Ishikawa (cell line): Measurements from ENCODE around the gene HIVEP2.

Experiments
- CEBPB ChIP-seq: IDR thresholded peaks from 2 replicates; pipeline ENCODE4 v1.6.1; 2012
- CREB1 ChIP-seq: IDR thresholded peaks from 2 replicates; pipeline ENCODE4 v1.6.1; 2012; ENCODE audit warnings: low read depth
- EGR1 ChIP-seq: IDR thresholded peaks from 2 replicates; pipeline ENCODE4 v1.6.1; 2012
- EP300 ChIP-seq: IDR thresholded peaks from 2 replicates; pipeline ENCODE4 v1.6.1; 2012; ENCODE audit warnings: borderline replicate concordance
- FOXM1 ChIP-seq: IDR thresholded peaks from 2 replicates; pipeline ENCODE4 v1.6.1; 2012; ENCODE audit warnings: low read depth, borderline replicate concordance
- MAX ChIP-seq: IDR thresholded peaks from 2 replicates; pipeline ENCODE4 v1.6.1; 2012
- NFIC ChIP-seq: IDR thresholded peaks from 2 replicates; pipeline ENCODE4 v1.6.1; 2012
- RAD21 ChIP-seq: IDR thresholded peaks from 2 replicates; pipeline ENCODE4 v1.6.1; 2012; ENCODE audit warnings: low read depth
- TAF1 ChIP-seq: IDR thresholded peaks from 2 replicates; pipeline ENCODE4 v1.6.1; 2012; ENCODE audit warnings: low read depth, mild to moderate bottlenecking
- TCF12 ChIP-seq: IDR thresholded peaks from 2 replicates; pipeline ENCODE4 v1.6.1; 2012; ENCODE audit warnings: low read depth
- TEAD4 ChIP-seq: IDR thresholded peaks from 2 replicates; pipeline ENCODE4 v1.6.1; 2012
- USF1 ChIP-seq: IDR thresholded peaks from 2 replicates; pipeline ENCODE4 v1.6.1; 2012
- YY1 ChIP-seq: IDR thresholded peaks from 2 replicates; pipeline ENCODE4 v1.6.1; 2012; ENCODE audit warnings: low read depth
- ZBTB7A ChIP-seq: IDR thresholded peaks from 2 replicates; pipeline ENCODE4 v1.6.1; 2012; ENCODE audit warnings: low read depth
- TF ChIP-seq, protein P1 (sequence below): IDR thresholded peaks from 2 replicates; pipeline ENCODE4 v1.6.1; 2012; ENCODE audit warnings: low read depth, mild to moderate bottlenecking

Gene HIVEP2

DNA sequence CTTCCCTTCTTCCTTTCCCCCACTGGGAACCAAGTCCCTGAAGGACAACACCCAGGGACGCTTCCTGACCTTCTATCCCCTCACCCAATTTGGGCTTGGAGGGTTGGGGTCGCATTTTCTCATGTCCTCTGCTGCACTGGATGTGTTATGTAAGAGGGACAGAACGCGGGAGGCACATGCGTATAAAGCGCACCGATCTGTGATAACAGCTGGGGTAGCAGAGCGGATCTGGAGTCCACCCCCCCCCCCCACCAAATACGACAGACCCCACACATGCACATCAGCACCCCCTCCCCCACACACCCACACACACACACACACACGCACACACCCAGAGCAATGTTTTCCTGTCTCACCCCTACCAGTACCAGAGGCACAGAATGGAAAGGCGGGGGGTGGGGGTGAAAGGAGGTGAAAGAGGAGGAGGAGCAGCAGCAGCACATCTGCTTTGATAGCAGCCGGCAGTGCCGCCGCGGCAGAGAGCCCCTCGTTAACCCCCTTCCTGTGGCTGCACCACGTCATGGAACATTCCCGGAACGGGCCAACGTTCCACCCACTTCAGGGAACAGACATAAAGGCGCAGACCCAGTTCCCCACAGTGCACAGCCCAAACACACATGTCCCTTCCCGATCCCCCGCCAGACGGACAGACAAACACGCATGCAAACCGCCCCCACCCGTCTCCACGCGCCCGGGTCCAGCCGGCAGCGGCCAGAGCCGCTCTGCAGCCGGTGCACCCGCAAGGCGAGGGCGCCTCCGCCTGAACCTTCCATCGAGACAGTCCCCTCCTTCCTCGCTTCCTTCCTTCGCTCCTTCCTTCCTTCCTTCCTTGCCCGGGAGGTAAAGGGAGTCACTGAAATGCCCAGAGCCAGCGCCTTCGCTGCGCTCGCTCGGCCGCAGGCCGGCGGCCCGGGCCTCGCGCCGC lies 590 bp downstream of the HIVEP2 start:
- peak; percentile 63; the same call in 1 of the 2 replicates for TF ChIP-seq EP300
- peak; percentile 74 for TF ChIP-seq TEAD4
- TF ChIP-seq MAX: peak; percentile 69; the same call in 1 of the 2 replicates
- TF ChIP-seq NFIC: peak; percentile 67
- TF ChIP-seq USF1: no peak

GRCh38 chr6:142943711-142944123 lies 1.3 kb downstream of the HIVEP2 start:
- no peak for TF ChIP-seq TCF12
- no peak for TF ChIP-seq NFIC
- no peak for TF ChIP-seq CEBPB
- TF ChIP-seq, protein P1, sequence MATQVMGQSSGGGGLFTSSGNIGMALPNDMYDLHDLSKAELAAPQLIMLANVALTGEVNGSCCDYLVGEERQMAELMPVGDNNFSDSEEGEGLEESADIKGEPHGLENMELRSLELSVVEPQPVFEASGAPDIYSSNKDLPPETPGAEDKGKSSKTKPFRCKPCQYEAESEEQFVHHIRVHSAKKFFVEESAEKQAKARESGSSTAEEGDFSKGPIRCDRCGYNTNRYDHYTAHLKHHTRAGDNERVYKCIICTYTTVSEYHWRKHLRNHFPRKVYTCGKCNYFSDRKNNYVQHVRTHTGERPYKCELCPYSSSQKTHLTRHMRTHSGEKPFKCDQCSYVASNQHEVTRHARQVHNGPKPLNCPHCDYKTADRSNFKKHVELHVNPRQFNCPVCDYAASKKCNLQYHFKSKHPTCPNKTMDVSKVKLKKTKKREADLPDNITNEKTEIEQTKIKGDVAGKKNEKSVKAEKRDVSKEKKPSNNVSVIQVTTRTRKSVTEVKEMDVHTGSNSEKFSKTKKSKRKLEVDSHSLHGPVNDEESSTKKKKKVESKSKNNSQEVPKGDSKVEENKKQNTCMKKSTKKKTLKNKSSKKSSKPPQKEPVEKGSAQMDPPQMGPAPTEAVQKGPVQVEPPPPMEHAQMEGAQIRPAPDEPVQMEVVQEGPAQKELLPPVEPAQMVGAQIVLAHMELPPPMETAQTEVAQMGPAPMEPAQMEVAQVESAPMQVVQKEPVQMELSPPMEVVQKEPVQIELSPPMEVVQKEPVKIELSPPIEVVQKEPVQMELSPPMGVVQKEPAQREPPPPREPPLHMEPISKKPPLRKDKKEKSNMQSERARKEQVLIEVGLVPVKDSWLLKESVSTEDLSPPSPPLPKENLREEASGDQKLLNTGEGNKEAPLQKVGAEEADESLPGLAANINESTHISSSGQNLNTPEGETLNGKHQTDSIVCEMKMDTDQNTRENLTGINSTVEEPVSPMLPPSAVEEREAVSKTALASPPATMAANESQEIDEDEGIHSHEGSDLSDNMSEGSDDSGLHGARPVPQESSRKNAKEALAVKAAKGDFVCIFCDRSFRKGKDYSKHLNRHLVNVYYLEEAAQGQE: no peak
- TF ChIP-seq TAF1: no peak
- no peak for TF ChIP-seq RAD21
- TF ChIP-seq EGR1: no peak
- TF ChIP-seq USF1: no peak
- TF ChIP-seq EP300: no peak
- no peak for TF ChIP-seq FOXM1
- no peak for TF ChIP-seq TEAD4
- TF ChIP-seq MAX: no peak
- no peak for TF ChIP-seq ZBTB7A
- no peak for TF ChIP-seq YY1
- TF ChIP-seq CREB1: no peak

DNA sequence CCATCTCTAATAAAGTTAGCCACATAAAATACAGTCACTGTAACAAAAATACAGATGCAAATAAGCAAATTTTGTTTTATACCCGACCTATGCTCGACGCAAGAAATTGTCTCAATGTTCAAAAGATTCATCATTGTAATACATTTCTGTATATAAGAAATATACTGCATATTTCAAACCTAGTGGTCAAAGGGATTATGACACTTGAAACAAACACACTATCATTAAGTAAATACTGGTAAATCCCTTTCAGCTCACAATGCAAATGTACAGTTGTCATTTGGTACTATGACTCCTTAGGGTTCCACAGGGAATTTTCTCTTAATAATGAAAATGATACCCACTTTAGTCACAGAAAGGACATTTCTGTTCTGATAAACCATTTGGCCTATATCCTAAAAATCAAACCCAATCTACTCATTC lies 2.2 kb downstream of the HIVEP2 start:
- TF ChIP-seq NFIC (no peak), TAF1 (no peak), EGR1 (no peak), TEAD4 (no peak), MAX (no peak)

DNA sequence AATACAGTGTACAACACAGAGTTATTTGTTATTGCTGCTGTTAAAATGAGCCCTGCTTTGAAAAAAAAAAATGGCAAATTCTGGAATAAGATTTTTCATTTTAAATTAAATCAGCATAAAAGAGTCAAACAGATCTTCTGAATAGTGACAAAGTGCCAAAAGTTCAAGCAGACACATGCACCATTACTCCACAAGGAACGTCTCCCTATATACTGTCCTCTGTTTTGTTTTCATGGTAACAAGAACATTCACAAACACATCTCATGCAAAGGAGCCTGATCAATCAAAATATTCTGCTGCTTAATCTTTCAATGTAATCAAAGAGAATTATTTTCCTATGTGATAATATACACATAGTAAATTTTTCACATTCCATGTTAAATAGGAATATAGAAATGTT lies 2.7 kb downstream of the HIVEP2 start:
- TF ChIP-seq EGR1 (no peak), TCF12 (no peak)

DNA sequence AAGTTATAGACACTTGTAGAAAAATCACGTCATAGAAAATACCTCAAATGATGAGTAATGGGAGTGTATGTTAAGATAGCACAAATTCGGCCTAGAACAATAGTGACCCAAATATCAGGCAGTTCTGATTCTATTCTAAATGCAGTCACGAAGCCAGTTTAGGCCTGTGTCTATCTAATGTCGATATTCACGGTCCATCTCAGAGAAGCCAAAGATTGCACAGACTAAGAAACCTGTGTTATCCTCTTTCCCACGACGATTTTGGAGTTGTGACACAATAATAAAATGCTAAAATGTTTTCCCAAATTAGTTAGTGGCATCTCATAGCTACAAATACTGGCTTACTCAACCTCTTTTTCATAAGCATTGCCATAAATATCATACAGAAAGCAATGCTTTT lies 4.0 kb downstream of the HIVEP2 start:
- TF ChIP-seq RAD21 (no peak), YY1 (no peak), CREB1 (no peak), NFIC (no peak), TAF1 (no peak), USF1 (no peak), TEAD4 (no peak), ZBTB7A (no peak), EGR1 (no peak), FOXM1 (no peak)

GRCh38 chr6:142940487-142940886 lies 4.5 kb downstream of the HIVEP2 start:
- TF ChIP-seq CREB1: no peak
- TF ChIP-seq, protein P1: no peak
- no peak for TF ChIP-seq FOXM1
- TF ChIP-seq MAX: no peak
- no peak for TF ChIP-seq ZBTB7A
- TF ChIP-seq TAF1: no peak
- TF ChIP-seq EP300: no peak
- TF ChIP-seq TCF12: no peak
- TF ChIP-seq YY1: no peak
- no peak for TF ChIP-seq TEAD4
- TF ChIP-seq EGR1: no peak
- TF ChIP-seq USF1: no peak
- no peak for TF ChIP-seq NFIC
- TF ChIP-seq RAD21: no peak
- no peak for TF ChIP-seq CEBPB
